ENCODE measurements around the gene HSPBP1. TPM values are rescaled to one million over a fixed set of nuclear protein-coding genes. Genes with fewer than 3 reads are reported as not detected.
A peak's percentile ranks its signal among the peaks of the same experiment; 100 is the strongest.

HSPBP1 gene
- total RNA-seq, 1 donor from 2014 or later = 19.9 TPM

- DNase-seq (ENCODE audit: low read depth in 2 of 2) = no peak
Measured at GRCh38 chr19:55304980-55305379, 25.1 kb upstream of the HSPBP1 start.

- DNase-seq (ENCODE audit: low read depth in 2 of 2) = peak in 1 of 2 donors; percentile 48
Measured at GRCh38 chr19:55304279-55304978, 24.5 kb upstream of the HSPBP1 start.

- DNase-seq (ENCODE audit: low read depth in 2 of 2) = no peak
Measured at GRCh38 chr19:55303477-55303876, 23.6 kb upstream of the HSPBP1 start.

- DNase-seq (ENCODE audit: low read depth in 2 of 2) = no peak
Measured at GRCh38 chr19:55302318-55302703, 22.4 kb upstream of the HSPBP1 start.

- DNase-seq (ENCODE audit: low read depth in 2 of 2) = peak; percentile 57 to 70
Measured at GRCh38 chr19:55301459-55302317, 21.8 kb upstream of the HSPBP1 start.

GRCh38 chr19:55300886-55301458, 21.1 kb upstream of the HSPBP1 start:
- no peak for DNase-seq (ENCODE audit: low read depth in 2 of 2)

GRCh38 chr19:55299991-55300390, 20.1 kb upstream of the HSPBP1 start:
- no peak for DNase-seq (ENCODE audit: low read depth in 2 of 2)

GRCh38 chr19:55297267-55297666, 17.4 kb upstream of the HSPBP1 start:
- no peak for DNase-seq (ENCODE audit: low read depth in 2 of 2)

- no peak for DNase-seq (ENCODE audit: low read depth in 2 of 2)
Measured at GRCh38 chr19:55289117-55289796, 9.3 kb upstream of the HSPBP1 start.

- no peak for DNase-seq (ENCODE audit: low read depth in 2 of 2)
Measured at GRCh38 chr19:55287361-55288079, 7.6 kb upstream of the HSPBP1 start.

GRCh38 chr19:55285229-55285890, 5.5 kb upstream of the HSPBP1 start:
- DNase-seq (ENCODE audit: low read depth in 2 of 2) = no peak

GRCh38 chr19:55284405-55285058, 4.6 kb upstream of the HSPBP1 start:
- DNase-seq (ENCODE audit: low read depth in 2 of 2) = no peak

GRCh38 chr19:55283548-55284377, 3.9 kb upstream of the HSPBP1 start, which contains the start of gene BRSK1:
Gene BRSK1, plus strand, starts transcription at chr19:55283997. Its CDS starts 446 bp downstream, at chr19:55284443.
- no peak for DNase-seq (ENCODE audit: low read depth in 2 of 2)

GRCh38 chr19:55279340-55279739, 570 bp downstream of the HSPBP1 start:
- no peak for DNase-seq (ENCODE audit: low read depth in 2 of 2)

GRCh38 chr19:55278391-55279135, 1.3 kb downstream of the HSPBP1 start:
- no peak for DNase-seq (ENCODE audit: low read depth in 2 of 2)

GRCh38 chr19:55277494-55277893, 2.4 kb downstream of the HSPBP1 start:
- DNase-seq (ENCODE audit: low read depth in 2 of 2) = no peak

GRCh38 chr19:55276720-55277430, 3.0 kb downstream of the HSPBP1 start:
- DNase-seq (ENCODE audit: low read depth in 2 of 2) = no peak

Data from dermis microvascular lymphatic vessel endothelial cell (primary cell).